ENCODE results near the gene MICAL1. TPM values are rescaled to one million over a fixed set of nuclear protein-coding genes. Genes with fewer than 3 reads are reported as not detected.

MICAL1 gene
- total RNA-seq, 1 donor from 2014 or later: 120 TPM

- no peak for DNase-seq
- Mint-ChIP-seq H3K4me3 (no peak overlapping the region), H3K4me1 (peaks cover 65% of the 10 kb centered on the region), H3K27me3 (no peaks in the 10 kb centered on the region), H3K27ac (peak overlapping the region; percentile 18), H3K9me3 (no peaks in the 10 kb centered on the region), H3K36me3 (ENCODE audit: low read depth) (peaks cover 67% of the 10 kb centered on the region)
- ChIA-PET CTCF (interaction anchor here (1.0 kb wide), 1 partner anchor 72 kb away, joined by 4 read pairs; no protein-coding TSS in a partner anchor), POLR2A (interaction anchor here (0.6 to 1.6 kb wide), 3 partner anchors 10 to 65 kb away, joined by 3 to 5 read pairs (median 4); no protein-coding TSS in a partner anchor)
- no peak for ATAC-seq (ENCODE audit: low read depth)
- TF ChIP-seq, protein P1, sequence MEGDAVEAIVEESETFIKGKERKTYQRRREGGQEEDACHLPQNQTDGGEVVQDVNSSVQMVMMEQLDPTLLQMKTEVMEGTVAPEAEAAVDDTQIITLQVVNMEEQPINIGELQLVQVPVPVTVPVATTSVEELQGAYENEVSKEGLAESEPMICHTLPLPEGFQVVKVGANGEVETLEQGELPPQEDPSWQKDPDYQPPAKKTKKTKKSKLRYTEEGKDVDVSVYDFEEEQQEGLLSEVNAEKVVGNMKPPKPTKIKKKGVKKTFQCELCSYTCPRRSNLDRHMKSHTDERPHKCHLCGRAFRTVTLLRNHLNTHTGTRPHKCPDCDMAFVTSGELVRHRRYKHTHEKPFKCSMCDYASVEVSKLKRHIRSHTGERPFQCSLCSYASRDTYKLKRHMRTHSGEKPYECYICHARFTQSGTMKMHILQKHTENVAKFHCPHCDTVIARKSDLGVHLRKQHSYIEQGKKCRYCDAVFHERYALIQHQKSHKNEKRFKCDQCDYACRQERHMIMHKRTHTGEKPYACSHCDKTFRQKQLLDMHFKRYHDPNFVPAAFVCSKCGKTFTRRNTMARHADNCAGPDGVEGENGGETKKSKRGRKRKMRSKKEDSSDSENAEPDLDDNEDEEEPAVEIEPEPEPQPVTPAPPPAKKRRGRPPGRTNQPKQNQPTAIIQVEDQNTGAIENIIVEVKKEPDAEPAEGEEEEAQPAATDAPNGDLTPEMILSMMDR (IDR thresholded peaks at IDR 0.05): no peak
- intact Hi-C loops (cut with micrococcal nuclease): no loop called here
Observed at GRCh38 chr6:109448615-109449014, 7.0 kb downstream of the MICAL1 start.

DNA sequence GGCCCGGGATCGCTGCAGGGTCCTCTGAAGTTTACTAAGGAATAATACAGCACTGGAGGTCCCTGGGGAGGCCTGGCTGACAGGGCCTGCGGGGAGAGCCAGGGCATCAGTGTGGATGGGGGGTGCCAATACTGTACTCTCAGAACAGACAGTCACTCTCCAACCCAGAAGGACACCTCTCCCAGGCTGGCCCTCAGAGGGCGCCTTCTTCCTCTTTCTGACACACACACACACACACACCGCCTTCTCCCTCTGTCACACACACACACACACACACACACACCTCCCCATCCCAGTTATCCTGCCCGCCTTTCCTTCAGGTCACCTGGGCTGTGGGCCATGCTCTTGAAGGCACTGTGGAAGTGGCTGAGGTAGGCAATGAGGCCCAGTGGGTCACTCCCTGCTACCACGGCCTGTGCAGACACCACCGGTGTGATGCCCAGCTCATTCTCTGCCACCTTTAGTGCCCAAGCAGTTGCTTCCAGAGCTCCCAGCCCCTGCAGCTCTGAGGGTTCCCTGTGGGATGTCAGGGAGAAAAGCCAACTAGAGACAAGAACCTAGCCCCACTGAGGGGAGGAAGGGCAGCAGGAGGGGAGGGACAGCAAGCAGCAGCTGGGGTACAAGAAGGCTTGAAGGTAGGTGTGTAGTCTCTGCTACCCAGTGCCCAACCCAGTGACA lies 7.6 kb downstream of the MICAL1 start:
- POLR2A ChIA-PET: interaction anchor here (0.6 to 1.6 kb wide), 3 partner anchors 10 to 65 kb away, joined by 3 to 5 read pairs (median 4); no protein-coding TSS in a partner anchor
- TF ChIP-seq, protein P1 (IDR thresholded peaks at IDR 0.05): no peak
- ATAC-seq (ENCODE audit: low read depth) (no peak), DNase-seq (no peak)
- CTCF ChIA-PET: interaction anchor here (1.0 kb wide), 1 partner anchor 71 kb away, joined by 4 read pairs; no protein-coding TSS in a partner anchor
- H3K36me3 Mint-ChIP-seq (ENCODE audit: low read depth): peaks cover 72% of the 10 kb centered on the region
- no peak overlapping the region for H3K4me3 Mint-ChIP-seq
- H3K4me1 Mint-ChIP-seq: peaks cover 65% of the 10 kb centered on the region
- H3K27me3 Mint-ChIP-seq: no peaks in the 10 kb centered on the region
- peak overlapping the region; percentile 18 for H3K27ac Mint-ChIP-seq
- H3K9me3 Mint-ChIP-seq: no peaks in the 10 kb centered on the region
- intact Hi-C loops (cut with micrococcal nuclease): no loop called here

- Mint-ChIP-seq H3K27me3 (no peaks in the 10 kb centered on the region), H3K4me3 (no peak overlapping the region), H3K27ac (no peak overlapping the region), H3K36me3 (ENCODE audit: low read depth) (peaks cover 73% of the 10 kb centered on the region), H3K9me3 (no peaks in the 10 kb centered on the region), H3K4me1 (peaks cover 63% of the 10 kb centered on the region)
- DNase-seq (no peak), ATAC-seq (ENCODE audit: low read depth) (no peak)
- intact Hi-C loops (cut with micrococcal nuclease): no loop called here
- ChIA-PET CTCF (no interaction called here), POLR2A (interaction anchor here (1.9 kb wide), 1 partner anchor 9 kb away, joined by 11 read pairs; the partner anchor contains the start of gene MICAL1)
- TF ChIP-seq, protein P1 (IDR thresholded peaks at IDR 0.05): no peak
Observed at GRCh38 chr6:109447087-109447486, 8.5 kb downstream of the MICAL1 start.

DNA sequence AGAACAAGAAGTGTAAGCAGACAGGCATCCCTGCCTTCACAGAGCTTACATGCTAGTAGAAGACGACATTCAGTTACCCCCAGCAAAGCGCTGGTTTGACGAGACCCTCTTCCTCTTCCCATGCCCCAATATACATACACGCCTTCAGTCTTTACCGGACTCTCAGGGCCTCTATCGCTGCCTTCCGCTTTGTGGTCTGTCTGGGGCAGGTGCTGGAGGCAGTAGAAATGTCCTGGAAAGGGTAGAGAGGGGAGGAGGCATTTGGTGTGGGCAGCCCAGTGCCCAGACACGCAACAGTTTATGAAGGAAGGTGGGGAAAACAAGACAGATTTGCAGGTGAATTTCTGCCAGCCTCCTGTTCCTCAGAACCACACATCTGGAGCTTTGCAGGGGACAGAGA lies 9.0 kb downstream of the MICAL1 start:
- Mint-ChIP-seq H3K27me3 (no peaks in the 10 kb centered on the region), H3K36me3 (ENCODE audit: low read depth) (peaks cover 70% of the 10 kb centered on the region), H3K4me3 (no peak overlapping the region), H3K9me3 (no peaks in the 10 kb centered on the region), H3K27ac (peak overlapping the region; percentile 79), H3K4me1 (peaks cover 63% of the 10 kb centered on the region)
- intact Hi-C loops (cut with micrococcal nuclease): no loop called here
- TF ChIP-seq, protein P1 (IDR thresholded peaks at IDR 0.05): no peak
- no peak for ATAC-seq (ENCODE audit: low read depth)
- ChIA-PET CTCF (no interaction called here), POLR2A (interaction anchor here (0.7 to 1.9 kb wide), 3 partner anchors 10 to 946 kb away, joined by 5 to 11 read pairs (median 8); partner anchors contain the start of genes MICAL1 and ZBTB24)
- DNase-seq: no peak

- Mint-ChIP-seq H3K4me1 (peaks cover 67% of the 10 kb centered on the region), H3K27me3 (no peaks in the 10 kb centered on the region), H3K36me3 (ENCODE audit: low read depth) (peaks cover 72% of the 10 kb centered on the region), H3K9me3 (no peaks in the 10 kb centered on the region), H3K27ac (peak overlapping the region; percentile 79), H3K4me3 (no peak overlapping the region)
- TF ChIP-seq, protein P1 (IDR thresholded peaks at IDR 0.05): no peak
- POLR2A ChIA-PET: interaction anchor here (0.7 to 1.9 kb wide), 4 partner anchors 10 to 946 kb away, joined by 5 to 11 read pairs (median 7); partner anchors contain the start of genes CD164, MICAL1 and ZBTB24
- intact Hi-C loops (cut with micrococcal nuclease): no loop called here
- ATAC-seq (ENCODE audit: low read depth) (no peak), DNase-seq (no peak)
- CTCF ChIA-PET: no interaction called here
Observed at GRCh38 chr6:109446072-109446471, 9.5 kb downstream of the MICAL1 start.
